Measurements from ENCODE around the gene NMT1.

DNA sequence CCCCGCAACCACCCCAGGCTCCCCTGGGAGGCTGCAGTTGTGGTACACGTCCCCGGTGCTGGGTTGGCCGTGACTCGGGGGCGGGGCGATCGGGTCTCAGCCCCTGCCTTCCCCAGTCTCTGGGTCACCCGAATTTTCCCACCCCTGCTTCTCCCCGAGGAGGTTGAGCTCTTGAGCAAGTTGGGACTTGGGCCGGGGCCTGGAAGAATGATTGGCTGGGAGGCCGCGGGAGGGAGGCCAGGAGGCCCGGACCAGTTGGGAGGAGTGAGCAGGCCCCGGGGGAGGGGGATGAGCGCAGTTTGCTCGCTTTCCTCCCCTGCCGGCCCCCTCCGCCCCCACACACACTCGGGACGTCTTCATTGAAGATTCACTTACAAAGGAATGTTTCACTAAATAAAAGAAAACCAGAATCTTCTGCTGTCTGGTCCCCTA is 82.7 kb downstream of the NMT1 start:
- TF ChIP-seq, protein P1, sequence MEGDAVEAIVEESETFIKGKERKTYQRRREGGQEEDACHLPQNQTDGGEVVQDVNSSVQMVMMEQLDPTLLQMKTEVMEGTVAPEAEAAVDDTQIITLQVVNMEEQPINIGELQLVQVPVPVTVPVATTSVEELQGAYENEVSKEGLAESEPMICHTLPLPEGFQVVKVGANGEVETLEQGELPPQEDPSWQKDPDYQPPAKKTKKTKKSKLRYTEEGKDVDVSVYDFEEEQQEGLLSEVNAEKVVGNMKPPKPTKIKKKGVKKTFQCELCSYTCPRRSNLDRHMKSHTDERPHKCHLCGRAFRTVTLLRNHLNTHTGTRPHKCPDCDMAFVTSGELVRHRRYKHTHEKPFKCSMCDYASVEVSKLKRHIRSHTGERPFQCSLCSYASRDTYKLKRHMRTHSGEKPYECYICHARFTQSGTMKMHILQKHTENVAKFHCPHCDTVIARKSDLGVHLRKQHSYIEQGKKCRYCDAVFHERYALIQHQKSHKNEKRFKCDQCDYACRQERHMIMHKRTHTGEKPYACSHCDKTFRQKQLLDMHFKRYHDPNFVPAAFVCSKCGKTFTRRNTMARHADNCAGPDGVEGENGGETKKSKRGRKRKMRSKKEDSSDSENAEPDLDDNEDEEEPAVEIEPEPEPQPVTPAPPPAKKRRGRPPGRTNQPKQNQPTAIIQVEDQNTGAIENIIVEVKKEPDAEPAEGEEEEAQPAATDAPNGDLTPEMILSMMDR (IDR thresholded peaks at IDR 0.05), result no peak
- peak in 1 of 2 donors; percentile 17 for TF ChIP-seq POLR2A (IDR thresholded peaks at IDR 0.05)
